ENCODE results near the gene DKK1.

The DKK1 gene

DNA sequence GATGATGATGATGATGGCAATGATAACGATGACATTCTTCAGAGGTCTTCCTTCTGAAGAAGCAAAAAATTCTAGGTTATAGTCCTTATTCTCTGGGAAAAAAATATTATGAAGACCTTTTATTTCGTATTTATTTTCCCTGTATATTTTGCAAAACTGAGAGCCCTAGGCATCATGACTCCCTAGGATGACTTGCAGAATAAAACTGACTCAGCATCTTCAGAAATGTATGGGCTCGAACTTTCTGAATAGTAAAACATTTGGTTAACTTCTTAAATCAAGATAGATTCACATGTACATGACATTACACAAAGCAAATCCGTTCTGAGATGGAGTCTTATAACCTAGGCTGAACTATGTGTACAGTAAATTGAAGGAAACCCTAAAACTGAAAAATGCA is 29.4 kb downstream of the DKK1 start:
- POLR2A ChIA-PET = no interaction called here
- no peak for TF ChIP-seq ZNF791 (tag by site-specific recombination; IDR thresholded peaks at IDR 0.05)
- TF ChIP-seq, protein P1, sequence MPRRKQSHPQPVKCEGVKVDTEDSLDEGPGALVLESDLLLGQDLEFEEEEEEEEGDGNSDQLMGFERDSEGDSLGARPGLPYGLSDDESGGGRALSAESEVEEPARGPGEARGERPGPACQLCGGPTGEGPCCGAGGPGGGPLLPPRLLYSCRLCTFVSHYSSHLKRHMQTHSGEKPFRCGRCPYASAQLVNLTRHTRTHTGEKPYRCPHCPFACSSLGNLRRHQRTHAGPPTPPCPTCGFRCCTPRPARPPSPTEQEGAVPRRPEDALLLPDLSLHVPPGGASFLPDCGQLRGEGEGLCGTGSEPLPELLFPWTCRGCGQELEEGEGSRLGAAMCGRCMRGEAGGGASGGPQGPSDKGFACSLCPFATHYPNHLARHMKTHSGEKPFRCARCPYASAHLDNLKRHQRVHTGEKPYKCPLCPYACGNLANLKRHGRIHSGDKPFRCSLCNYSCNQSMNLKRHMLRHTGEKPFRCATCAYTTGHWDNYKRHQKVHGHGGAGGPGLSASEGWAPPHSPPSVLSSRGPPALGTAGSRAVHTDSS (tag by site-specific recombination; IDR thresholded peaks at IDR 0.05) = peak; percentile 49

GRCh38 chr10:52346394-52347326 is 32.6 kb downstream of the DKK1 start:
- Histone ChIP-seq H3K4me1 (ENCODE audit: control insufficient read depth, insufficient read depth, low read length) (no peaks in the 10 kb centered on the region), H3K36me3 (ENCODE audit: control insufficient read depth in 2 of 2, insufficient read depth in 1 of 2, low read length in 2 of 2) (no peaks in the 10 kb centered on the region), H3K27ac (ENCODE audit: extremely low read depth, low read depth, low read length) (no peak overlapping the region), H3K9me3 (ENCODE audit: control insufficient read depth, insufficient read depth, low read depth, low read length) (no peaks in the 10 kb centered on the region), H3K4me3 (ENCODE audit: low read depth, low read length) (no peak overlapping the region)
- no peak for TF ChIP-seq ZBTB26 (tag by site-specific recombination; optimal IDR thresholded peaks at IDR 0.05)
- no peak for TF ChIP-seq GFI1B (tag by site-specific recombination; IDR thresholded peaks at IDR 0.05)
- TF ChIP-seq, protein P2, sequence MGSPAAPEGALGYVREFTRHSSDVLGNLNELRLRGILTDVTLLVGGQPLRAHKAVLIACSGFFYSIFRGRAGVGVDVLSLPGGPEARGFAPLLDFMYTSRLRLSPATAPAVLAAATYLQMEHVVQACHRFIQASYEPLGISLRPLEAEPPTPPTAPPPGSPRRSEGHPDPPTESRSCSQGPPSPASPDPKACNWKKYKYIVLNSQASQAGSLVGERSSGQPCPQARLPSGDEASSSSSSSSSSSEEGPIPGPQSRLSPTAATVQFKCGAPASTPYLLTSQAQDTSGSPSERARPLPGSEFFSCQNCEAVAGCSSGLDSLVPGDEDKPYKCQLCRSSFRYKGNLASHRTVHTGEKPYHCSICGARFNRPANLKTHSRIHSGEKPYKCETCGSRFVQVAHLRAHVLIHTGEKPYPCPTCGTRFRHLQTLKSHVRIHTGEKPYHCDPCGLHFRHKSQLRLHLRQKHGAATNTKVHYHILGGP (tag by site-specific recombination; IDR thresholded peaks at IDR 0.05) = no peak
- CTCF ChIA-PET = no interaction called here
- POLR2A ChIA-PET = no interaction called here

More for the DNA sequence above, 29.4 kb downstream of the DKK1 start:
- no peak overlapping the region for H3K27ac ChIP-seq (ENCODE audit: extremely low read depth, low read depth, low read length)
- H3K36me3 ChIP-seq (ENCODE audit: control insufficient read depth in 2 of 2, insufficient read depth in 1 of 2, low read length in 2 of 2) = no peaks in the 10 kb centered on the region
- CTCF ChIA-PET = interaction anchor here (1.0 kb wide), 1 partner anchor 12 kb away, joined by 6 read pairs; no protein-coding TSS in a partner anchor
- no peak overlapping the region for H3K4me3 ChIP-seq (ENCODE audit: low read depth, low read length)
- no peaks in the 10 kb centered on the region for H3K4me1 ChIP-seq (ENCODE audit: control insufficient read depth, insufficient read depth, low read length)
- no peaks in the 10 kb centered on the region for H3K9me3 ChIP-seq (ENCODE audit: control insufficient read depth, insufficient read depth, low read depth, low read length)

- H3K36me3 ChIP-seq (ENCODE audit: control insufficient read depth in 2 of 2, insufficient read depth in 1 of 2, low read length in 2 of 2) = no peaks in the 10 kb centered on the region
- ChIA-PET POLR2A (no interaction called here), CTCF (no interaction called here)
- TF ChIP-seq BCL11A (tag by site-specific recombination; IDR thresholded peaks at IDR 0.05; ENCODE audit: low read depth) = no peak
- no peak for TF ChIP-seq SP2 (tag by site-specific recombination; IDR thresholded peaks at IDR 0.05)
- no peak for TF ChIP-seq ZNF133 (tag by site-specific recombination; IDR thresholded peaks at IDR 0.05)
- no peak for TF ChIP-seq ATF2 (tag by site-specific recombination; IDR thresholded peaks at IDR 0.05; ENCODE audit: low read depth)
- no peak for TF ChIP-seq ZNF366 (tag by site-specific recombination; conservative IDR thresholded peaks at IDR 0.05)
- TF ChIP-seq TCF7L2 (IDR thresholded peaks at IDR 0.05; ENCODE audit: borderline replicate concordance, low read depth, low read length) = no peak
- TF ChIP-seq RBAK (tag by site-specific recombination; IDR thresholded peaks at IDR 0.05) = no peak
- TF ChIP-seq ZFP3 (tag by site-specific recombination; IDR thresholded peaks at IDR 0.05; ENCODE audit: low read depth) = no peak
- no peak for TF ChIP-seq ZIC2 (tag by site-specific recombination; IDR thresholded peaks at IDR 0.05)
- TF ChIP-seq ZNF510 (tag by site-specific recombination; IDR thresholded peaks at IDR 0.05; ENCODE audit: insufficient replicate concordance) = no peak
- TF ChIP-seq KLF8 (tag by site-specific recombination; IDR thresholded peaks at IDR 0.05) = no peak
- no peak for TF ChIP-seq ZNF350 (tag by site-specific recombination; IDR thresholded peaks at IDR 0.05)
- TF ChIP-seq OSR2 (tag by site-specific recombination; IDR thresholded peaks at IDR 0.05) = no peak
- TF ChIP-seq, protein P3, sequence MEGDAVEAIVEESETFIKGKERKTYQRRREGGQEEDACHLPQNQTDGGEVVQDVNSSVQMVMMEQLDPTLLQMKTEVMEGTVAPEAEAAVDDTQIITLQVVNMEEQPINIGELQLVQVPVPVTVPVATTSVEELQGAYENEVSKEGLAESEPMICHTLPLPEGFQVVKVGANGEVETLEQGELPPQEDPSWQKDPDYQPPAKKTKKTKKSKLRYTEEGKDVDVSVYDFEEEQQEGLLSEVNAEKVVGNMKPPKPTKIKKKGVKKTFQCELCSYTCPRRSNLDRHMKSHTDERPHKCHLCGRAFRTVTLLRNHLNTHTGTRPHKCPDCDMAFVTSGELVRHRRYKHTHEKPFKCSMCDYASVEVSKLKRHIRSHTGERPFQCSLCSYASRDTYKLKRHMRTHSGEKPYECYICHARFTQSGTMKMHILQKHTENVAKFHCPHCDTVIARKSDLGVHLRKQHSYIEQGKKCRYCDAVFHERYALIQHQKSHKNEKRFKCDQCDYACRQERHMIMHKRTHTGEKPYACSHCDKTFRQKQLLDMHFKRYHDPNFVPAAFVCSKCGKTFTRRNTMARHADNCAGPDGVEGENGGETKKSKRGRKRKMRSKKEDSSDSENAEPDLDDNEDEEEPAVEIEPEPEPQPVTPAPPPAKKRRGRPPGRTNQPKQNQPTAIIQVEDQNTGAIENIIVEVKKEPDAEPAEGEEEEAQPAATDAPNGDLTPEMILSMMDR (tag by site-specific recombination; IDR thresholded peaks at IDR 0.05) = no peak
- no peak for TF ChIP-seq ZNF426 (tag by site-specific recombination; IDR thresholded peaks at IDR 0.05)
- no peak for TF ChIP-seq SP7 (tag by site-specific recombination; IDR thresholded peaks at IDR 0.05)
- TF ChIP-seq PRDM1 (tag by site-specific recombination; IDR thresholded peaks at IDR 0.05) = no peak
- TF ChIP-seq KLF9 (tag by site-specific recombination; IDR thresholded peaks at IDR 0.05; ENCODE audit: low read depth) = no peak
- TF ChIP-seq ZNF660 (tag by site-specific recombination; IDR thresholded peaks at IDR 0.05) = no peak
These were observed 33.2 kb downstream of the DKK1 start for GRCh38 chr10:52347327-52347667.

More at GRCh38 chr10:52347327-52347667, 33.2 kb downstream of the DKK1 start:
- no peaks in the 10 kb centered on the region for H3K9me3 ChIP-seq (ENCODE audit: control insufficient read depth, insufficient read depth, low read depth, low read length)
- no peak overlapping the region for H3K27ac ChIP-seq (ENCODE audit: extremely low read depth, low read depth, low read length)
- H3K4me3 ChIP-seq (ENCODE audit: low read depth, low read length) = no peak overlapping the region
- H3K4me1 ChIP-seq (ENCODE audit: control insufficient read depth, insufficient read depth, low read length) = no peaks in the 10 kb centered on the region
